Neutrophil (primary cell): ENCODE measurements around the gene MASP1.

Source experiments
- H3K27ac ChIP-seq: fragments of 200-600 bp; sonication (generic); 2 replicates; pipeline ENCODE4 v1.5.1; 2016; ENCODE audit warnings: mild to moderate bottlenecking, moderate library complexity
- H3K27me3 ChIP-seq: fragments of 200-600 bp; sonication (generic); 2 replicates; pipeline ENCODE4 v1.6.0; 2016; ENCODE audit warnings: mild to moderate bottlenecking
- H3K36me3 ChIP-seq: fragments of 200-600 bp; sonication (generic); 2 replicates; pipeline ENCODE4 v1.5.1; 2017
- H3K4me1 ChIP-seq, 2 experiments: fragments of 200-600 bp in 1 of 2; sonication (generic) in 1 of 2; 1 replicate in 1 of 2; 2 replicates in 1 of 2; pipeline versions ENCODE4 v1.5.1 to v1.6.1; 2013 to 2016; ENCODE audit warnings: low read depth in 1 of 2, low read length in 1 of 2, mild to moderate bottlenecking in 1 of 2, moderate library complexity in 1 of 2; ENCODE audit not compliant: control insufficient read depth in 1 of 2, insufficient read depth in 1 of 2
- H3K4me3 ChIP-seq, 2 experiments: fragments of 200-600 bp in 1 of 2; sonication (generic) in 1 of 2; 1 replicate in 1 of 2; 2 replicates in 1 of 2; pipeline ENCODE4 v1.5.1; 2013 to 2016; ENCODE audit warnings: low read depth in 1 of 2, low read length in 1 of 2, mild to moderate bottlenecking in 1 of 2, moderate library complexity in 1 of 2
- H3K9me3 ChIP-seq: fragments of 200-600 bp; sonication (generic); 2 replicates; pipeline ENCODE4 v1.5.1; 2016
- TF ChIP-seq, protein P1 (sequence below): fragments of 200-600 bp; sonication (generic); IDR thresholded peaks from 2 replicates; pipeline ENCODE4 v1.5.1; 2016; ENCODE audit warnings: antibody characterized with exemption

Gene MASP1

DNA sequence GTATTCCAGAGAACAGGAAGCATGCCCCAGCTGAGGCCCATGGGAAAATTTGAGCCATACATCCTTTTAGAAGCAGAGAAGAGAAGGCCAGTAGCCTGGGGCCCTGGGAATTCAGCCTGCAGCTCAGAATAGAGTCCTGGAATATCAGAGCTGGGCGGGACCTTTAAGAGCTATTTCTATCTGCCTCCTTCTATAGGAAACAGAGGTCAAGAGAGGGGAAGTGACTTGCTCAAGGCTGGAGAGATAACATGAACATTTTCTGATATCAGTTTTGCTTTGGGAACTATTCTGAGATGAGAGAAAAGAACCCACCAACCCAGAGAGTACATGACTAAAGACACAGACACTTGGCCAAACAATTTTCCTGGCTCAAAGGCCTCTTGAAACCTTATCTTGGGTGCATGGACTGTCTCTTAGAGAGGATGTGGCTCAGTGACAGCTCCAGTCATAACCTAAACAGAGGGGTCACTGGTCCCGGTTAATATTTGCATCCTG lies 26.0 kb downstream of the MASP1 start:
- no peaks in the 10 kb centered on the region for H3K4me1 ChIP-seq
- no peaks in the 10 kb centered on the region for H3K36me3 ChIP-seq
- no peaks in the 10 kb centered on the region for H3K27me3 ChIP-seq
- no peak overlapping the region for H3K4me3 ChIP-seq
- TF ChIP-seq, protein P1, sequence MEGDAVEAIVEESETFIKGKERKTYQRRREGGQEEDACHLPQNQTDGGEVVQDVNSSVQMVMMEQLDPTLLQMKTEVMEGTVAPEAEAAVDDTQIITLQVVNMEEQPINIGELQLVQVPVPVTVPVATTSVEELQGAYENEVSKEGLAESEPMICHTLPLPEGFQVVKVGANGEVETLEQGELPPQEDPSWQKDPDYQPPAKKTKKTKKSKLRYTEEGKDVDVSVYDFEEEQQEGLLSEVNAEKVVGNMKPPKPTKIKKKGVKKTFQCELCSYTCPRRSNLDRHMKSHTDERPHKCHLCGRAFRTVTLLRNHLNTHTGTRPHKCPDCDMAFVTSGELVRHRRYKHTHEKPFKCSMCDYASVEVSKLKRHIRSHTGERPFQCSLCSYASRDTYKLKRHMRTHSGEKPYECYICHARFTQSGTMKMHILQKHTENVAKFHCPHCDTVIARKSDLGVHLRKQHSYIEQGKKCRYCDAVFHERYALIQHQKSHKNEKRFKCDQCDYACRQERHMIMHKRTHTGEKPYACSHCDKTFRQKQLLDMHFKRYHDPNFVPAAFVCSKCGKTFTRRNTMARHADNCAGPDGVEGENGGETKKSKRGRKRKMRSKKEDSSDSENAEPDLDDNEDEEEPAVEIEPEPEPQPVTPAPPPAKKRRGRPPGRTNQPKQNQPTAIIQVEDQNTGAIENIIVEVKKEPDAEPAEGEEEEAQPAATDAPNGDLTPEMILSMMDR: no peak
- H3K27ac ChIP-seq: no peak overlapping the region
- H3K9me3 ChIP-seq: no peaks in the 10 kb centered on the region

DNA sequence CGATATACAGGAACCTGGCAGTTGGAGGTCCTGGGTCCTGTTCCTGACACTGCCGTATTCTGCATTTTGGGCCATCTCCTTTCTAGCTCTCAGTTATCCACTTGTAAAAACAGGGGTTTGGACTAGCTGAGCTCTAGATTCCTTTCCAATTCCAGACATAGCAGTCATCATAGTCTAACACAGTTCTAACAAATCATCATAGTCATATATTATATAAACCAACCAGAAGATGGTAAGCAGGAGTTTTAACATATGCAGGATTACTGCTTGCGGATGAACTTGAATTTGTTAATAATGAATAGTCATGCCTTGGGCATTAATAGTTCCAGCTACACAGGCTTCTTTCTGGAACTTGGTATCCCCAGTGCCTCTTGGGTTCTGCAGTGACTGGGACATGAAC lies 26.6 kb downstream of the MASP1 start:
- TF ChIP-seq, protein P1: no peak
- Histone ChIP-seq H3K27me3 (no peaks in the 10 kb centered on the region), H3K27ac (no peak overlapping the region)

DNA sequence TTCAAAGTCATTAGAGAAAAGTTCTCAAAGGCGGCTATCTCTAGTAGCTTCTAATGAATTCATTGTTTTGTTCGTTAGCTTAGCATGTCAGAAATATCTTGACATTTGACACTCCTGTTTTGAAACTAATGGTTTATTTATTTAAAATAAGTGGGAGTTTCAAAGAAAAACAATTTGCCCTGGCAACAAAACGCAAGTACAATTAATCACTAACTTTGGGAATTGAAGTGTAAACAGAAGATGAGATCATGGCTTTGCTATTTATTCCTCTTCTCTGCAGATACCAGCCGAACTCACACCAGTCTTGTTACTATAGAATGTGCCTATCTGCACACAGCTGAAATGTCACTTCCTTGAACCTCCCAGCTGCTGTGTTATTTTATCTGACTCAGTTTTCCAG lies 27.5 kb downstream of the MASP1 start:
- no peaks in the 10 kb centered on the region for H3K27me3 ChIP-seq
- no peak overlapping the region for H3K4me3 ChIP-seq
- no peaks in the 10 kb centered on the region for H3K4me1 ChIP-seq
- no peak overlapping the region for H3K27ac ChIP-seq
- H3K36me3 ChIP-seq: no peaks in the 10 kb centered on the region
- TF ChIP-seq, protein P1: no peak
- no peaks in the 10 kb centered on the region for H3K9me3 ChIP-seq

More for the DNA sequence above, 26.6 kb downstream of the MASP1 start:
- H3K36me3 ChIP-seq: no peaks in the 10 kb centered on the region
- H3K4me1 ChIP-seq: no peaks in the 10 kb centered on the region
- H3K4me3 ChIP-seq: no peak overlapping the region
- H3K9me3 ChIP-seq: no peaks in the 10 kb centered on the region

DNA sequence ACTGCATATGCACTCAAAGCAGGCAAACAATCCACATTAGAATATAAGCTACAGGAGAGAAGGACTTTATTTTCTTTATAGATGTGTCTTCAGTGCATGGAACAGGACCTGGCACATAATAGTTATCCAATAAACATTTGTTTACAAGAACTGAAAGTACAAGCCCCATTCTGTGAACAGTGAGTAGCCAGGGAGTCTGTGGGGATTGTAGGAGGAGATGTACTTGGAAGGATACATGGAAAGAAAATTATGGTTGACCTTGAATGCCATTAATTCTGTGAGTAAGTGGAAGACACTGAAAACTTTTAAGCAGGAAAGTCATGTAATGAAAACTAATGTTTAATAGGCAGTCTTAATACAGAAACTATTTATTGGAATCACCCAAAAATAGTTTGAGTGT lies 28.3 kb downstream of the MASP1 start:
- Histone ChIP-seq H3K9me3 (no peaks in the 10 kb centered on the region), H3K36me3 (no peaks in the 10 kb centered on the region), H3K27ac (no peak overlapping the region), H3K27me3 (no peaks in the 10 kb centered on the region), H3K4me3 (no peak overlapping the region), H3K4me1 (no peaks in the 10 kb centered on the region)
- TF ChIP-seq, protein P1: no peak

DNA sequence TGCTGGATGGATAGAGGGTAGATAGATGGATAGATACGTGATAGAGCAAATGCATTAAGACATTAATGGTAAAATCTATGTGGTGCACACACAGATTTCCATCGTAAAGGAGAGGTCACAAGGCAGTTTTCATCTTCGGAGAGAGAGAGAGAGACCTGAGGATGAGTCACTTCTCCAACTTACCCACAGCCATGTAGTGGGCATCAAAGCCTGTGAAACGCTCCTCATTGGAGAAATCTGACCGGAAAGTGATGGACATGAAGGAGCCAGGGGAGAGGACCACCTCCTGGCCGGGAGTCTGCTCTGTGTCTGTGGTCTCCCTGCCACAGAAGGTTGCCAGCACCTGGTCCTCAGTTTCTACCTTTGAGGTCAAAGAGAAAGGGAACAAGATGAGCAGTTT lies 29.2 kb downstream of the MASP1 start:
- Histone ChIP-seq H3K27me3 (no peaks in the 10 kb centered on the region), H3K9me3 (no peaks in the 10 kb centered on the region), H3K27ac (no peak overlapping the region), H3K4me3 (no peak overlapping the region), H3K36me3 (no peaks in the 10 kb centered on the region), H3K4me1 (no peaks in the 10 kb centered on the region)
- TF ChIP-seq, protein P1: no peak

DNA sequence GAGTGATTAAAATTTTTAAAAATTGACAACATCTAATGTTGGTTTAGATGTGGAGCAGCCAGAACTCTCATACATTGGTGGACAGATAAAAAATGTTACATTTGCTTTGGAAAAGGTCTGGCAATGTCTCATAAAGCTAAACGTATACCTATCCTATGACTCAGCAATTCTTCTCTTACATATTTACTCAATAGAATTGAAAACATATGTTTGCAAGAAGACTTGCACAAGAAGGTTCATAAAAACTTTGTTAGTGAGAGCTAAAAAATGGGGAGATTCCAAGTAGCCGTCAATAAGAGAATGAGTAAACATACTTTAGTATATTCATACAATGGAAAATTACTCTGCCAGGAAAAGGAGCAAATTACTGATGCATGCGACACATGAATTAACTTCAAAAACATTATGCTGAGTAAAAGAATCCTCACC lies 30.0 kb downstream of the MASP1 start:
- no peaks in the 10 kb centered on the region for H3K27me3 ChIP-seq
- no peaks in the 10 kb centered on the region for H3K4me1 ChIP-seq
- H3K36me3 ChIP-seq: no peaks in the 10 kb centered on the region
- TF ChIP-seq, protein P1: no peak
- no peaks in the 10 kb centered on the region for H3K9me3 ChIP-seq
- no peak overlapping the region for H3K27ac ChIP-seq
- no peak overlapping the region for H3K4me3 ChIP-seq
